Ramos (cell line): Measurements from ENCODE around the gene GBE1.

Experiments
- in situ Hi-C: fragments of 300-500 bp; cut with MboI; formaldehyde crosslinking; loops from one replicate; pipeline ENCODE4 v1.14.3; 2022; ENCODE audit warnings: low sequenced_read_pairs; ENCODE audit not compliant: unreplicated experiment

The GBE1 gene

GRCh38 chr3:81709606-81710005 is 51.8 kb downstream of the GBE1 start:
- in situ Hi-C loops = no loop called here

- in situ Hi-C loops = no loop called here
These were observed 53.4 kb downstream of the GBE1 start for GRCh38 chr3:81707996-81708395.

- in situ Hi-C loops = no loop called here
These were observed 59.3 kb downstream of the GBE1 start for GRCh38 chr3:81702126-81702525.

GRCh38 chr3:81699536-81700320 is 61.7 kb downstream of the GBE1 start:
- in situ Hi-C loops = no loop called here

- in situ Hi-C loops = no loop called here
These were observed 65.4 kb downstream of the GBE1 start for GRCh38 chr3:81696090-81696489.

- in situ Hi-C loops = no loop called here
These were observed 66.1 kb downstream of the GBE1 start for GRCh38 chr3:81695302-81695701.

GRCh38 chr3:81694662-81695061 is 66.8 kb downstream of the GBE1 start:
- in situ Hi-C loops = no loop called here

GRCh38 chr3:81692766-81693165 is 68.7 kb downstream of the GBE1 start:
- in situ Hi-C loops = no loop called here

- in situ Hi-C loops = no loop called here
These were observed 71.8 kb downstream of the GBE1 start for GRCh38 chr3:81689617-81690016.

GRCh38 chr3:81684751-81685395 is 76.6 kb downstream of the GBE1 start:
- in situ Hi-C loops = no loop called here

GRCh38 chr3:81676706-81677456 is 84.6 kb downstream of the GBE1 start:
- in situ Hi-C loops = no loop called here

- in situ Hi-C loops = no loop called here
These were observed 86.8 kb downstream of the GBE1 start for GRCh38 chr3:81674690-81675089.

GRCh38 chr3:81668283-81668682 is 93.2 kb downstream of the GBE1 start:
- in situ Hi-C loops = no loop called here

- in situ Hi-C loops = no loop called here
These were observed 94.8 kb downstream of the GBE1 start for GRCh38 chr3:81666502-81667121.

GRCh38 chr3:81663114-81663513 is 98.3 kb downstream of the GBE1 start:
- in situ Hi-C loops = no loop called here

GRCh38 chr3:81660036-81660435 is 101.4 kb downstream of the GBE1 start:
- in situ Hi-C loops = no loop called here

- in situ Hi-C loops = no loop called here
These were observed 103.0 kb downstream of the GBE1 start for GRCh38 chr3:81658322-81658997.

- in situ Hi-C loops = no loop called here
These were observed 110.3 kb downstream of the GBE1 start for GRCh38 chr3:81651139-81651538.

- in situ Hi-C loops = no loop called here
These were observed 111.3 kb downstream of the GBE1 start for GRCh38 chr3:81650187-81650586.

- in situ Hi-C loops = no loop called here
These were observed 116.2 kb downstream of the GBE1 start for GRCh38 chr3:81645248-81645647.
